GM23248 (cell line): ENCODE results near the gene CLK2. TPM values are rescaled to one million over a fixed set of nuclear protein-coding genes. Genes with fewer than 3 reads are reported as not detected.

Source experiments
- DNase-seq: peaks from one replicate; pipeline ENCODE4 v3.0.0-alpha.2; 2015
- H2AFZ ChIP-seq: fragments of 200-600 bp; sonication (generic); 2 replicates; pipeline ENCODE4 v1.6.1; 2016; ENCODE audit warnings: antibody characterized with exemption
- H3F3A ChIP-seq: fragments of 200-600 bp; sonication (generic); 2 replicates; pipeline ENCODE4 v1.6.1; 2016; ENCODE audit warnings: mild to moderate bottlenecking, antibody characterized with exemption, mixed run types; ENCODE audit not compliant: insufficient read depth
- H3K27ac ChIP-seq: fragments of 200-600 bp; sonication (generic); 2 replicates; pipeline ENCODE4 v1.5.1; 2016; ENCODE audit warnings: mild to moderate bottlenecking
- H3K27me3 ChIP-seq: fragments of 200-600 bp; sonication (generic); replicated peaks from 2 replicates; pipeline ENCODE4 v1.6.1; 2016; ENCODE audit warnings: mild to moderate bottlenecking; ENCODE audit not compliant: insufficient read depth
- H3K36me3 ChIP-seq: fragments of 200-600 bp; sonication (generic); 2 replicates; pipeline ENCODE4 v1.6.1; 2016; ENCODE audit warnings: low read depth, mild to moderate bottlenecking
- H3K4me1 ChIP-seq: fragments of 200-600 bp; sonication (generic); 2 replicates; pipeline ENCODE4 v1.6.1; 2016; ENCODE audit warnings: mild to moderate bottlenecking; ENCODE audit not compliant: insufficient read depth
- H3K4me2 ChIP-seq: fragments of 200-600 bp; sonication (generic); one replicate; pipeline ENCODE4 v1.6.1; 2016; ENCODE audit warnings: mild to moderate bottlenecking; ENCODE audit not compliant: unreplicated experiment
- H3K4me3 ChIP-seq: fragments of 200-600 bp; sonication (generic); 2 replicates; pipeline ENCODE4 v1.5.1; 2016; ENCODE audit warnings: mild to moderate bottlenecking
- H3K79me2 ChIP-seq: fragments of 200-600 bp; sonication (generic); 2 replicates; pipeline ENCODE4 v1.6.1; 2016; ENCODE audit warnings: mild to moderate bottlenecking; ENCODE audit not compliant: insufficient read depth
- H3K9ac ChIP-seq: fragments of 200-600 bp; sonication (generic); 2 replicates; pipeline ENCODE4 v1.6.1; 2016; ENCODE audit warnings: mild to moderate bottlenecking
- H3K9me2 ChIP-seq: fragments of 200-600 bp; sonication (generic); 2 replicates; pipeline ENCODE4 v1.6.1; 2016; ENCODE audit warnings: mixed run types, mild to moderate bottlenecking, moderate library complexity; ENCODE audit not compliant: insufficient read depth
- H3K9me3 ChIP-seq: fragments of 200-600 bp; sonication (generic); one replicate; pipeline ENCODE4 v1.6.1; 2017; ENCODE audit warnings: low read depth
- H4K20me1 ChIP-seq: fragments of 200-600 bp; sonication (generic); 2 replicates; pipeline ENCODE4 v1.6.0; 2016; ENCODE audit not compliant: insufficient read depth
- EZH2 ChIP-seq: fragments of 200-600 bp; sonication (generic); IDR thresholded peaks from 2 replicates; pipeline ENCODE4 v1.6.1; 2018; ENCODE audit warnings: antibody characterized with exemption, mild to moderate bottlenecking; ENCODE audit not compliant: insufficient read depth, poor library complexity, severe bottlenecking
- EZH2phosphoT487 ChIP-seq: fragments of 200-600 bp; sonication (generic); IDR thresholded peaks from 2 replicates; pipeline ENCODE4 v1.6.1; 2018; ENCODE audit warnings: antibody characterized with exemption, moderate library complexity, mild to moderate bottlenecking, low read depth; ENCODE audit not compliant: insufficient read depth
- WGBS, 2 experiments: methylation state at CpG; one replicate each; pipeline ENCODE4 v1.1.6; 2015 to 2017; ENCODE audit warnings: low lambda C conversion rate in 2 of 2, low coverage in 1 of 2; ENCODE audit errors: missing lambda C conversion rate in 2 of 2; 5-methylcytosine and 5-hydroxymethylcytosine counted together
- in situ Hi-C: fragments of 300-500 bp; cut with MboI; formaldehyde crosslinking; loops from 2 replicates; pipeline ENCODE4 v1.15.0; 2020
- polyA plus RNA-seq: library from polyadenylated mRNA; unstranded; fragments of >200 nt; fragmentation: Nextera tagmentation; extraction: Ambion mirVana; gene quantifications from 2 replicates; pipeline ENCODE4 v1.2.1, GENCODE V29; 2016
- total RNA-seq: library from RNA; depleted of rRNA; stranded (reverse); fragments of >200 nt; shearing (Covaris generic); gene quantifications from 2 replicates; pipeline ENCODE4 v1.2.3, GENCODE V29; 2014

CLK2 gene
- total and polyA plus RNA-seq, 2 experiments from 2014 or later: 10.4 to 16.8 TPM

GRCh38 chr1:155261493-155261851 lies 11.8 kb downstream of the CLK2 start:
- Histone ChIP-seq H3K4me2 (peak overlapping the region; percentile 95), H3K9me3 (no peaks in the 10 kb centered on the region), H2AFZ (peak overlapping the region; percentile 67), H3K9me2 (no peaks in the 10 kb centered on the region), H3K27ac (peak overlapping the region; percentile 76), H3K4me1 (peaks cover 8% of the 10 kb centered on the region), H3K79me2 (peaks cover 28% of the 10 kb centered on the region), H3K36me3 (peaks cover 33% of the 10 kb centered on the region), H3F3A (peaks cover 61% of the 10 kb centered on the region), H4K20me1 (no peaks in the 10 kb centered on the region), H3K9ac (peak overlapping the region; percentile 89), H3K4me3 (peak overlapping the region; percentile 98), H3K27me3 (no peaks in the 10 kb centered on the region)
- TF ChIP-seq EZH2: no peak
- no peak for TF ChIP-seq EZH2phosphoT487
- WGBS, 2 experiments: 0 to 4% methylated on average over 9 of the region's 9 CpGs
- DNase-seq: peak; percentile 50
- in situ Hi-C loops: no loop called here

DNA sequence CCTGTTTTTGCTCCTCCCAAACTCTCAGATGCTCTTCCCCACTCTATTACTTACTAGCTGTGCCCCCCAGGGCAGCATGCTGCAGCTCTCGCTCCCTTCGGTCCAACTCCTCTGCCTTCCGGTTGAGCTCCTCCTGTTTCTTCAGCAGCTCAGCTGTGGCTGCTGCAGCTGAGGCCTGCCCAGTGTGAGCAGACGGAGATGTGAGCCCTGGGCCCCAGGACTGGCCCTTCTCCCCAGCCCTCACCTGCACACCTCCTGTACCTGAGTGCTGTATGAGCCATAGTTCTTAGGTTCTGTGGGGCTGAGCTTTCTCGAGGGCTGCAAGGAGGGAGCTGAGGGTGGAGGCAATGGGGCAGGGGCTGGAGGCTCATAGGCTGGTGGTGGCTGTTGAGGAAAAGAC lies 13.0 kb downstream of the CLK2 start:
- Histone ChIP-seq H4K20me1 (no peaks in the 10 kb centered on the region), H3K4me3 (no peak overlapping the region), H3K79me2 (peaks cover 28% of the 10 kb centered on the region), H3K9me2 (no peaks in the 10 kb centered on the region), H3F3A (peaks cover 59% of the 10 kb centered on the region), H3K36me3 (peaks cover 22% of the 10 kb centered on the region), H3K27me3 (no peaks in the 10 kb centered on the region), H2AFZ (no peak overlapping the region), H3K4me1 (peaks cover 8% of the 10 kb centered on the region), H3K9ac (peak overlapping the region; percentile 89; the same call in 1 of the 2 replicates), H3K4me2 (no peak overlapping the region), H3K9me3 (no peaks in the 10 kb centered on the region), H3K27ac (no peak overlapping the region)
- no peak for TF ChIP-seq EZH2
- no peak for TF ChIP-seq EZH2phosphoT487
- in situ Hi-C loops: no loop called here
- WGBS, 2 experiments: 87 to 90% methylated on average over 5 of the region's 5 CpGs
- DNase-seq: no peak

DNA sequence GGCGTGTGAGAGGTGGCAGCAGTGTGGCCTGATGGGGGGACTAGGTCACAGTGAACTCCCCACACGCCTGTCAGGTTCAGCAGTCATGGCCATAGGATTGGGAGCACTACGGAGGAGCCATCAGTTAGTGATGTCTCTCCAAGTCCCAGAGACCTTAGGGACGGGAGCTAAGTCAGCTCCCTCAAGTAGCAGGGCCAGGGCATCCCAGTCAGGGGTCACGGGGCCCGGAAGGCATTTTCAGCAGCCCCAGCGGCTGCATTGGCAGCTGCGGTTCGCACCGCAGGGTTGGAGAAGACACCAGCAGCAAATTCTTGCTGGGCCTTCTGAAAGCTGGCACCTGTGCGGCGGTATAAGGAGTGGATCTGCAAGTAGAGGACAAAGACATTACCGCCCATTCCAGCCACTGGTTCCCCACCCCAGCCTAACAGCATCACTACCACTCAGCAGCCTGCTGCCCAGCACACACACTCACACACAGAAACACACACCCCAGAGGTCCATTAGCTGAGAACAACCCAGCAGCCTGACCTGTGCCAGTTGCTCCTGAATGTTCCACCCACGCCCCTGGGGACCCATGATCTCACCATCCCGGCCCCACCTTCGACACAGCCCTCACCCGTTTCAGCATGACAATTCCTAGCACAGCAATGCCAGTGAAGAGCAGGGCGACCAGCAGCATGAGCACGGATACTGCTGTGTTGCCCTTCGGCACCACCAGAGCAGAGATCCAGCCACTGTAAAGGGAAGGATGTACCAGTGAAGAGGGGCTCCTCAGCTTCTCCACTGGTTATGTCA lies 17.0 kb downstream of the CLK2 start:
- Histone ChIP-seq H3K4me3 (peak overlapping the region; percentile 77), H2AFZ (peak overlapping the region; percentile 83), H3F3A (peaks cover 22% of the 10 kb centered on the region), H3K9ac (peak overlapping the region; percentile 84), H3K36me3 (no peaks in the 10 kb centered on the region), H3K79me2 (peaks cover 44% of the 10 kb centered on the region), H3K9me2 (no peaks in the 10 kb centered on the region), H3K9me3 (no peaks in the 10 kb centered on the region), H3K27me3 (no peaks in the 10 kb centered on the region), H3K27ac (peak overlapping the region; percentile 84), H4K20me1 (no peaks in the 10 kb centered on the region), H3K4me1 (peaks cover 13% of the 10 kb centered on the region), H3K4me2 (peak overlapping the region; percentile 84)
- DNase-seq: peak; percentile 32
- TF ChIP-seq EZH2: no peak
- TF ChIP-seq EZH2phosphoT487: no peak
- WGBS, 2 experiments: 77 to 83% methylated on average over 20 of the region's 20 CpGs
- in situ Hi-C loops: no loop called here

GRCh38 chr1:155255243-155256007 lies 17.9 kb downstream of the CLK2 start, which contains the start of gene ENTREP3:
TSS of gene ENTREP3 (minus strand) at chr1:155255483. CDS start at chr1:155254877, 606 bp downstream.
- peak within 1 kb of the TSS; percentile 84 for H3K4me2 ChIP-seq
- DNase-seq: peak; percentile 86
- peak within 1 kb of the TSS; percentile 84 for H3K9ac ChIP-seq
- no peaks in the 10 kb centered on the region for H3K36me3 ChIP-seq
- WGBS, 2 experiments: 1 to 3% methylated on average over 22 to 54 of the region's 54 CpGs
- no peaks in the 10 kb centered on the region for H3K9me2 ChIP-seq
- peak within 1 kb of the TSS; percentile 84 for H3K27ac ChIP-seq
- H3K79me2 ChIP-seq: peaks cover 36% of the 10 kb centered on the region
- TF ChIP-seq EZH2 (no peak), EZH2phosphoT487 (no peak)
- peak within 1 kb of the TSS; percentile 77 for H3K4me3 ChIP-seq
- H3K27me3 ChIP-seq: no peaks in the 10 kb centered on the region
- in situ Hi-C loops: no loop called here
- H3K9me3 ChIP-seq: no peaks in the 10 kb centered on the region
- H3F3A ChIP-seq: peaks cover 17% of the 10 kb centered on the region
- peak within 1 kb of the TSS; percentile 83 for H2AFZ ChIP-seq
- peaks cover 7% of the 10 kb centered on the region; the same call in 1 of the 2 replicates for H3K4me1 ChIP-seq
- H4K20me1 ChIP-seq: no peaks in the 10 kb centered on the region
